ENCODE results near the gene GNPTAB. TPM values are rescaled to one million over a fixed set of nuclear protein-coding genes. Genes with fewer than 3 reads are reported as not detected.

Gene GNPTAB
- total and polyA plus RNA-seq, 2 of the 13 experiments (the other 11 are each of a cell fraction or from before 2014, with no cell fraction given) = 13.6 to 19.4 TPM

GRCh38 chr12:101713059-101713682 is 117.6 kb downstream of the GNPTAB start (continued):
- no peak for TF ChIP-seq CSRNP2 (CRISPR knock-in tag; conservative IDR thresholded peaks at IDR 0.05; ENCODE audit: low read depth)
- TF ChIP-seq IKZF1 (IDR thresholded peaks at IDR 0.05) = no peak
- no peak for TF ChIP-seq ZNF282 (IDR thresholded peaks at IDR 0.05; ENCODE audit: partially characterized antibody)
- TF ChIP-seq ZBTB25 (CRISPR knock-in tag; IDR thresholded peaks at IDR 0.05) = peak; percentile 55; the same call in 1 of the 2 replicates
- peak; percentile 95 for TF ChIP-seq POGZ (CRISPR knock-in tag; IDR thresholded peaks at IDR 0.05)
- no peak for TF ChIP-seq ZBTB8A (CRISPR knock-in tag; IDR thresholded peaks at IDR 0.05; ENCODE audit: borderline replicate concordance, low read depth)
- peak; percentile 95 for TF ChIP-seq RARA (CRISPR knock-in tag; IDR thresholded peaks at IDR 0.05)
- no peak for TF ChIP-seq ZNF431 (CRISPR knock-in tag; IDR thresholded peaks at IDR 0.05; ENCODE audit: borderline replicate concordance, low read depth)
- TF ChIP-seq HCFC1 (IDR thresholded peaks at IDR 0.05; ENCODE audit: low read depth, low read length) = no peak
- TF ChIP-seq ZNF761 (CRISPR knock-in tag; conservative IDR thresholded peaks at IDR 0.05) = no peak
- TF ChIP-seq FOXJ3 (CRISPR knock-in tag; IDR thresholded peaks at IDR 0.05; ENCODE audit: borderline replicate concordance) = peak; percentile 75; the same call in 1 of the 2 replicates
- TF ChIP-seq ZNF30 (CRISPR knock-in tag; IDR thresholded peaks at IDR 0.05) = no peak
- no peak for TF ChIP-seq HINFP (CRISPR knock-in tag; IDR thresholded peaks at IDR 0.05; ENCODE audit: low read depth)
- TF ChIP-seq AHR (CRISPR knock-in tag; IDR thresholded peaks at IDR 0.05) = no peak
- TF ChIP-seq ZBTB1 (CRISPR knock-in tag; IDR thresholded peaks at IDR 0.05; ENCODE audit: borderline replicate concordance) = no peak
- TF ChIP-seq ZNF354B (CRISPR knock-in tag; IDR thresholded peaks at IDR 0.05) = no peak
- TF ChIP-seq POLR2AphosphoS2 (IDR thresholded peaks at IDR 0.05; ENCODE audit: low read depth, low read length) = no peak
- TF ChIP-seq KLF13 (CRISPR knock-in tag; IDR thresholded peaks at IDR 0.05) = no peak
- TF ChIP-seq ZNF292 (CRISPR knock-in tag; IDR thresholded peaks at IDR 0.05; ENCODE audit: borderline replicate concordance, low read depth) = peak; percentile 88; the same call in 1 of the 2 replicates
- TF ChIP-seq NR0B2 (CRISPR knock-in tag; IDR thresholded peaks at IDR 0.05) = no peak
- no peak for TF ChIP-seq MTF2 (CRISPR knock-in tag; IDR thresholded peaks at IDR 0.05; ENCODE audit: borderline replicate concordance)
- TF ChIP-seq CENPBD1 (CRISPR knock-in tag; IDR thresholded peaks at IDR 0.05; ENCODE audit: borderline replicate concordance, low read depth) = no peak
- TF ChIP-seq MZF1 (CRISPR knock-in tag; IDR thresholded peaks at IDR 0.05; ENCODE audit: borderline replicate concordance) = no peak
- no peak for TF ChIP-seq SNRNP70 (IDR thresholded peaks at IDR 0.05; ENCODE audit: low read depth, low read length)
